Adipose tissue (tissue), 3 donors: ENCODE data around the gene PDSS2. TPM values are rescaled to one million over a fixed set of nuclear protein-coding genes. Genes with fewer than 3 reads are reported as not detected.
A peak's percentile ranks its signal among the peaks of the same experiment; 100 is the strongest.

Source experiments
- H3K27ac ChIP-seq: one replicate; pipeline ENCODE4 v1.5.1; 2013; ENCODE audit warnings: low read depth, low read length
- WGBS, 3 donors: extraction: QIAGEN DNeasy Blood & Tissue Kit; methylation state at CpG; one replicate each; pipeline ENCODE4 v1.1.7; 2013; 5-methylcytosine and 5-hydroxymethylcytosine counted together
- polyA plus RNA-seq, 3 donors: library from polyadenylated mRNA; stranded (reverse); fragments of 200-250 nt; gene quantifications; one replicate each; pipeline ENCODE4 v1.2.3, GENCODE V29; 2013
- donor health status: healthy with polysubstance abuse.
- donor health status: Bipolar disorder and iron deficiency.
- donor health status: healthy.

The PDSS2 gene
- polyA plus RNA-seq, result 10 to 100 TPM in 1 of 3 donors, 1 to 10 TPM in 2; 6.7 to 10.4 (median 8.9) TPM

GRCh38 chr6:107459283-107460082 is at the start of gene PDSS2:
TSS of gene PDSS2 (minus strand) at chr6:107459564. CDS start at chr6:107459285, 279 bp downstream.
- WGBS, 3 donors, result 0 to 1% (median 0%) methylated on average over 46 of the region's 46 CpGs

GRCh38 chr6:107506145-107506544 is 46.8 kb upstream of the PDSS2 start:
- 88 to 89% (median 88%) methylated on average over 1 of the region's 1 CpG for WGBS, 3 donors
- no peak overlapping the region for H3K27ac ChIP-seq

More at GRCh38 chr6:107459283-107460082, at the start of gene PDSS2:
- H3K27ac ChIP-seq, result peak within 1 kb of the TSS; percentile 5

GRCh38 chr6:107504270-107505026 is 45.1 kb upstream of the PDSS2 start:
- no peak overlapping the region for H3K27ac ChIP-seq
- 71 to 74% (median 71%) methylated on average over 4 of the region's 4 CpGs for WGBS, 3 donors

GRCh38 chr6:107496892-107497684 is 37.7 kb upstream of the PDSS2 start:
- H3K27ac ChIP-seq, result no peak overlapping the region
- WGBS, 3 donors, result 91 to 97% (median 92%) methylated on average over 1 of the region's 1 CpG

GRCh38 chr6:107495971-107496370 is 36.6 kb upstream of the PDSS2 start:
- no peak overlapping the region for H3K27ac ChIP-seq
- 52 to 57% (median 55%) methylated on average over 2 of the region's 2 CpGs for WGBS, 3 donors

GRCh38 chr6:107495196-107495643 is 35.9 kb upstream of the PDSS2 start:
- 4 to 53% (median 4%) methylated on average over 7 of the region's 7 CpGs for WGBS, 3 donors
- peak overlapping the region; percentile 64 for H3K27ac ChIP-seq

GRCh38 chr6:107493158-107494057 is 34.0 kb upstream of the PDSS2 start:
- no peak overlapping the region for H3K27ac ChIP-seq
- 32 to 42% (median 42%) methylated on average over 12 of the region's 12 CpGs for WGBS, 3 donors

GRCh38 chr6:107491760-107492660 is 32.6 kb upstream of the PDSS2 start:
- H3K27ac ChIP-seq, result no peak overlapping the region
- WGBS, 3 donors, result 43 to 64% (median 48%) methylated on average over 14 of the region's 14 CpGs

- H3K27ac ChIP-seq, result no peak overlapping the region
- WGBS, 3 donors, result 1 to 2% (median 1%) methylated on average over 37 to 38 of the region's 38 CpGs
These were observed 31.8 kb upstream of the PDSS2 start for GRCh38 chr6:107491138-107491609.

- WGBS, 3 donors, result 0 to 2% (median 1%) methylated on average over 30 of the region's 30 CpGs
- H3K27ac ChIP-seq, result no peak overlapping the region
These were observed 31.3 kb upstream of the PDSS2 start for GRCh38 chr6:107490566-107491137.

GRCh38 chr6:107489636-107490565 is 30.5 kb upstream of the PDSS2 start, which contains the start of gene SOBP:
TSS of gene SOBP (plus strand) at chr6:107490117. CDS start at chr6:107490617, 500 bp downstream.
- 0 to 1% (median 0%) methylated on average over 62 to 126 of the region's 130 CpGs for WGBS, 3 donors
- no peak within 1 kb of the TSS for H3K27ac ChIP-seq

- WGBS, 3 donors, result 1% methylated on average over 51 of the region's 51 CpGs
- H3K27ac ChIP-seq, result no peak overlapping the region
These were observed 29.7 kb upstream of the PDSS2 start for GRCh38 chr6:107488875-107489635.

- 14 to 30% (median 19%) methylated on average over 26 to 27 of the region's 27 CpGs for WGBS, 3 donors
- no peak overlapping the region for H3K27ac ChIP-seq
These were observed 29.0 kb upstream of the PDSS2 start for GRCh38 chr6:107488174-107488874.

GRCh38 chr6:107485157-107485556 is 25.8 kb upstream of the PDSS2 start:
- 87 to 92% (median 89%) methylated on average over 4 of the region's 4 CpGs for WGBS, 3 donors
- H3K27ac ChIP-seq, result no peak overlapping the region
